Endothelial cell of umbilical vein (primary cell): ENCODE measurements around the gene STK17B. TPM values are rescaled to one million over a fixed set of nuclear protein-coding genes. Genes with fewer than 3 reads are reported as not detected.

Experiments used
- BruUV-seq: library from RNA; stranded (reverse); fragments of 400-500 nt; replicated peaks from 2 replicates; lab custom pipeline; 2021; lab: Mats Ljungman, UMichigan
- CTCF ChIA-PET: fragments of 300-600, 350-600 bp; sonication (Branson Sonifier 250); formaldehyde crosslinking; loops from one replicate; lab custom pipeline; 2021; ENCODE audit warnings: antibody characterized with exemption, inconsistent platforms; lab: Charles Lee
- POLR2A ChIA-PET: fragments of 300-600, 350-600 bp; sonication (Branson Sonifier 250); formaldehyde crosslinking; loops from one replicate; lab custom pipeline; 2021; ENCODE audit warnings: antibody characterized with exemption, inconsistent platforms; lab: Charles Lee
- DNase-seq: peaks from one replicate; pipeline ENCODE4 v3.0.0-alpha.2; 2011; ENCODE audit warnings: low read depth, low spot score
- FAIRE-seq: peaks from 2 replicates; lab custom pipeline; 2011; peaks lifted over from hg19 to GRCh38; lab: Jason Lieb, UNC
- H2AFZ ChIP-seq: 2 replicates; pipeline ENCODE4 v1.6.0; 2012; ENCODE audit warnings: low read depth, low read length, control low read depth, inconsistent platforms
- H3K27ac ChIP-seq: 2 replicates; pipeline ENCODE4 v1.5.1; 2011; ENCODE audit warnings: low read depth, mild to moderate bottlenecking, control low read depth, low read length, moderate library complexity; ENCODE audit not compliant: insufficient read depth
- H3K27me3 ChIP-seq, 2 experiments: 2 replicates each; pipeline versions ENCODE4 v1.6.0 to v1.6.1; 2011; ENCODE audit warnings: low read length in 2 of 2, mixed read lengths in 1 of 2; ENCODE audit not compliant: control insufficient read depth in 2 of 2, insufficient read depth in 2 of 2
- H3K36me3 ChIP-seq, 2 experiments: 2 replicates in 1 of 2; 3 replicates in 1 of 2; pipeline ENCODE4 v1.5.1; 2011; ENCODE audit warnings: low read length in 2 of 2, mild to moderate bottlenecking in 1 of 2, moderate library complexity in 1 of 2; ENCODE audit not compliant: control insufficient read depth in 2 of 2, insufficient read depth in 2 of 2; ENCODE audit errors: extremely low read depth in 1 of 2
- H3K4me1 ChIP-seq: 3 replicates; pipeline ENCODE4 v1.5.1; 2011; ENCODE audit warnings: mild to moderate bottlenecking, low read length; ENCODE audit not compliant: control insufficient read depth, insufficient read depth; ENCODE audit errors: extremely low read depth
- H3K4me2 ChIP-seq: 2 replicates; pipeline ENCODE4 v1.6.1; 2011; ENCODE audit warnings: low read length, control low read depth, mixed read lengths; ENCODE audit not compliant: insufficient read depth
- H3K4me3 ChIP-seq, 3 experiments: fragments of 200-600 bp in 1 of 3; sonication (generic), shearing (Covaris generic) in 1 of 3; replicated peaks in 1 of 3; 2 replicates each; pipeline ENCODE4 v1.5.1; 2011 to 2016; ENCODE audit warnings: control low read depth in 3 of 3, low read length in 3 of 3, mild to moderate bottlenecking in 2 of 3, inconsistent platforms in 1 of 3, low read depth in 1 of 3, moderate library complexity in 1 of 3; ENCODE audit not compliant: insufficient read depth in 1 of 3
- H3K79me2 ChIP-seq: 2 replicates; pipeline ENCODE4 v1.6.0; 2012; ENCODE audit warnings: low read length, inconsistent platforms; ENCODE audit not compliant: control insufficient read depth, insufficient read depth
- H3K9ac ChIP-seq: replicated peaks from 2 replicates; pipeline ENCODE3; 2011; ENCODE audit warnings: low read length, control low read depth; ENCODE audit not compliant: insufficient read depth; ENCODE audit errors: extremely low read depth
- H3K9me1 ChIP-seq: replicated peaks from 3 replicates; pipeline ENCODE4 v1.6.0; 2011; ENCODE audit warnings: mild to moderate bottlenecking, low read length; ENCODE audit not compliant: control insufficient read depth, insufficient read depth; ENCODE audit errors: extremely low read depth
- H3K9me3 ChIP-seq: replicated peaks from 2 replicates; pipeline ENCODE4 v1.5.1; 2012; ENCODE audit warnings: low read length, inconsistent platforms; ENCODE audit not compliant: control insufficient read depth, insufficient read depth
- H4K20me1 ChIP-seq: replicated peaks from 2 replicates; pipeline ENCODE3; 2011; ENCODE audit warnings: mild to moderate bottlenecking, low read length; ENCODE audit not compliant: control insufficient read depth, insufficient read depth; ENCODE audit errors: extremely low read depth
- CTCF ChIP-seq, 2 donors: IDR thresholded peaks; 1 replicate in 1 of 2; 2 replicates in 1 of 2; pipeline ENCODE4 v1.5.1; 2011; ENCODE audit warnings: low read length in 2 of 2, mild to moderate bottlenecking in 2 of 2, moderate library complexity in 2 of 2, control low read depth in 1 of 2, inconsistent platforms in 1 of 2, low read depth in 1 of 2; ENCODE audit not compliant: insufficient read depth in 1 of 2; ENCODE audit errors: extremely low read depth in 1 of 2
- EZH2 ChIP-seq: IDR thresholded peaks from 2 replicates; pipeline ENCODE4 v1.6.1; 2012; ENCODE audit warnings: borderline replicate concordance, low read depth, mild to moderate bottlenecking, moderate library complexity, low read length, inconsistent platforms; ENCODE audit not compliant: severe bottlenecking
- FOS ChIP-seq: IDR thresholded peaks from 2 replicates; pipeline ENCODE4 v1.6.1; 2011; ENCODE audit warnings: mild to moderate bottlenecking, low read length, moderate library complexity, borderline replicate concordance; ENCODE audit not compliant: insufficient read depth
- GATA2 ChIP-seq: IDR thresholded peaks from 2 replicates; pipeline ENCODE4 v1.7.0; 2011; ENCODE audit warnings: low read depth, mild to moderate bottlenecking, moderate library complexity, mixed read lengths, low read length; ENCODE audit not compliant: insufficient read length, insufficient read depth
- JUN ChIP-seq: IDR thresholded peaks from 2 replicates; pipeline ENCODE4 v1.6.1; 2011; ENCODE audit warnings: borderline replicate concordance, low read depth; ENCODE audit not compliant: insufficient read length, insufficient read depth
- MAX ChIP-seq: IDR thresholded peaks from 2 replicates; pipeline ENCODE4 v1.6.1; 2011; ENCODE audit not compliant: insufficient read depth, insufficient read length
- MYC ChIP-seq: IDR thresholded peaks from one replicate; pipeline ENCODE4 v1.6.1; 2011; ENCODE audit warnings: mild to moderate bottlenecking, low read depth, low read length
- POLR2A ChIP-seq: IDR thresholded peaks from 2 replicates; pipeline ENCODE4 v1.6.1; 2012; ENCODE audit warnings: low read depth, mild to moderate bottlenecking, control low read depth, low read length
- POLR2AphosphoS5 ChIP-seq: IDR thresholded peaks from 2 replicates; pipeline ENCODE4 v1.6.1; 2012; ENCODE audit warnings: low read depth, mild to moderate bottlenecking, control low read depth, low read length, moderate library complexity; ENCODE audit not compliant: insufficient read depth
- dilution Hi-C: fragments of 300-500 bp; cut with MboI; formaldehyde crosslinking; loops from one replicate; pipeline ENCODE4 v1.15.0; 2019; ENCODE audit warnings: low sequenced_read_pairs; ENCODE audit not compliant: extremely low pct_ligation_motif_present
- intact Hi-C: fragments of 100-400 bp; cut with micrococcal nuclease; formaldehyde crosslinking; loops from one replicate; pipeline ENCODE4 v1.10.0; 2022
- polyA plus RNA-seq, 4 experiments: library from polyadenylated mRNA; depleted of rRNA in 3 of 4; stranded (reverse) in 3 of 4; unstranded in 1 of 4; fragments of >200 nt; gene quantifications; 2 replicates each; pipeline versions ENCODE4 v1.2.1 to v1.2.3, GENCODE V29; 2011 to 2012; ENCODE audit warnings: missing spikeins in 1 of 4
- total RNA-seq: library from RNA; stranded (reverse); gene quantifications from 2 replicates; pipeline ENCODE4 v1.2.3, GENCODE V29; 2021

Gene STK17B
- total and polyA plus RNA-seq, 2 donors (not counting 3 experiments of a cell fraction or from before 2014, with no cell fraction given) = 2.5 to 16.6 TPM

GRCh38 chr2:196220671-196221070 lies 49.3 kb upstream of the STK17B start:
- no peaks in the 10 kb centered on the region for H4K20me1 ChIP-seq
- intact Hi-C loops = no loop called here
- H3K27ac ChIP-seq = no peak overlapping the region
- no peaks in the 10 kb centered on the region for H3K9me3 ChIP-seq
- ChIA-PET CTCF (interaction anchor here (1.0 to 3.2 kb wide), 6 partner anchors 9 to 143 kb away, joined by 4 to 11 read pairs (median 6); no protein-coding TSS in a partner anchor), POLR2A (no interaction called here)
- H3K27me3 ChIP-seq = no peaks in the 10 kb centered on the region
- no peak for DNase-seq
- H2AFZ ChIP-seq = no peak overlapping the region
- H3K9ac ChIP-seq = no peak overlapping the region
- dilution Hi-C loops = no loop called here
- H3K4me3 ChIP-seq = no peak overlapping the region
- H3K79me2 ChIP-seq = no peaks in the 10 kb centered on the region
- H3K4me1 ChIP-seq = no peaks in the 10 kb centered on the region
- H3K36me3 ChIP-seq = peaks cover 6 to 75% of the 10 kb centered on the region in 2 experiments
- H3K4me2 ChIP-seq = no peak overlapping the region
- no peaks in the 10 kb centered on the region for H3K9me1 ChIP-seq
- BruUV-seq = no TSS peak
- FAIRE-seq = no peak
- no peak for TF ChIP-seq MYC
- TF ChIP-seq EZH2 = no peak
- TF ChIP-seq JUN = no peak
- no peak for TF ChIP-seq FOS
- no peak for TF ChIP-seq MAX
- no peak for TF ChIP-seq CTCF (IDR thresholded peaks at IDR 0.05; ENCODE audit: extremely low read depth in 1 of 2, insufficient read depth in 1 of 2, low read depth in 1 of 2, low read length in 2 of 2)
- TF ChIP-seq POLR2A = no peak
- TF ChIP-seq POLR2AphosphoS5 = no peak
- no peak for TF ChIP-seq GATA2
